Endothelial cell of umbilical vein (primary cell): ENCODE results near the gene AP5M1. TPM values are rescaled to one million over a fixed set of nuclear protein-coding genes. Genes with fewer than 3 reads are reported as not detected.

Experiments
- BruUV-seq: library from RNA; stranded (reverse); fragments of 400-500 nt; replicated peaks from 2 replicates; lab custom pipeline; 2021; lab: Mats Ljungman, UMichigan
- CTCF ChIA-PET: fragments of 300-600, 350-600 bp; sonication (Branson Sonifier 250); formaldehyde crosslinking; loops from one replicate; lab custom pipeline; 2021; ENCODE audit warnings: antibody characterized with exemption, inconsistent platforms; lab: Charles Lee
- POLR2A ChIA-PET: fragments of 300-600, 350-600 bp; sonication (Branson Sonifier 250); formaldehyde crosslinking; loops from one replicate; lab custom pipeline; 2021; ENCODE audit warnings: antibody characterized with exemption, inconsistent platforms; lab: Charles Lee
- DNase-seq: peaks from one replicate; pipeline ENCODE4 v3.0.0-alpha.2; 2011; ENCODE audit warnings: low read depth, low spot score
- FAIRE-seq: peaks from 2 replicates; lab custom pipeline; 2011; peaks lifted over from hg19 to GRCh38; lab: Jason Lieb, UNC
- H2AFZ ChIP-seq: 2 replicates; pipeline ENCODE4 v1.6.0; 2012; ENCODE audit warnings: low read depth, low read length, control low read depth, inconsistent platforms
- H3K27ac ChIP-seq: 2 replicates; pipeline ENCODE4 v1.5.1; 2011; ENCODE audit warnings: low read depth, mild to moderate bottlenecking, control low read depth, low read length, moderate library complexity; ENCODE audit not compliant: insufficient read depth
- H3K27me3 ChIP-seq, 2 experiments: 2 replicates each; pipeline versions ENCODE4 v1.6.0 to v1.6.1; 2011; ENCODE audit warnings: low read length in 2 of 2, mixed read lengths in 1 of 2; ENCODE audit not compliant: control insufficient read depth in 2 of 2, insufficient read depth in 2 of 2
- H3K36me3 ChIP-seq, 2 experiments: 2 replicates in 1 of 2; 3 replicates in 1 of 2; pipeline ENCODE4 v1.5.1; 2011; ENCODE audit warnings: low read length in 2 of 2, mild to moderate bottlenecking in 1 of 2, moderate library complexity in 1 of 2; ENCODE audit not compliant: control insufficient read depth in 2 of 2, insufficient read depth in 2 of 2; ENCODE audit errors: extremely low read depth in 1 of 2
- H3K4me1 ChIP-seq: 3 replicates; pipeline ENCODE4 v1.5.1; 2011; ENCODE audit warnings: mild to moderate bottlenecking, low read length; ENCODE audit not compliant: control insufficient read depth, insufficient read depth; ENCODE audit errors: extremely low read depth
- H3K4me2 ChIP-seq: 2 replicates; pipeline ENCODE4 v1.6.1; 2011; ENCODE audit warnings: low read length, control low read depth, mixed read lengths; ENCODE audit not compliant: insufficient read depth
- H3K4me3 ChIP-seq, 3 experiments: fragments of 200-600 bp in 1 of 3; sonication (generic), shearing (Covaris generic) in 1 of 3; replicated peaks in 1 of 3; 2 replicates each; pipeline ENCODE4 v1.5.1; 2011 to 2016; ENCODE audit warnings: control low read depth in 3 of 3, low read length in 3 of 3, mild to moderate bottlenecking in 2 of 3, inconsistent platforms in 1 of 3, low read depth in 1 of 3, moderate library complexity in 1 of 3; ENCODE audit not compliant: insufficient read depth in 1 of 3
- H3K79me2 ChIP-seq: 2 replicates; pipeline ENCODE4 v1.6.0; 2012; ENCODE audit warnings: low read length, inconsistent platforms; ENCODE audit not compliant: control insufficient read depth, insufficient read depth
- H3K9ac ChIP-seq: replicated peaks from 2 replicates; pipeline ENCODE3; 2011; ENCODE audit warnings: low read length, control low read depth; ENCODE audit not compliant: insufficient read depth; ENCODE audit errors: extremely low read depth
- H3K9me1 ChIP-seq: replicated peaks from 3 replicates; pipeline ENCODE4 v1.6.0; 2011; ENCODE audit warnings: mild to moderate bottlenecking, low read length; ENCODE audit not compliant: control insufficient read depth, insufficient read depth; ENCODE audit errors: extremely low read depth
- H3K9me3 ChIP-seq: replicated peaks from 2 replicates; pipeline ENCODE4 v1.5.1; 2012; ENCODE audit warnings: low read length, inconsistent platforms; ENCODE audit not compliant: control insufficient read depth, insufficient read depth
- H4K20me1 ChIP-seq: replicated peaks from 2 replicates; pipeline ENCODE3; 2011; ENCODE audit warnings: mild to moderate bottlenecking, low read length; ENCODE audit not compliant: control insufficient read depth, insufficient read depth; ENCODE audit errors: extremely low read depth
- EZH2 ChIP-seq: IDR thresholded peaks from 2 replicates; pipeline ENCODE4 v1.6.1; 2012; ENCODE audit warnings: borderline replicate concordance, low read depth, mild to moderate bottlenecking, moderate library complexity, low read length, inconsistent platforms; ENCODE audit not compliant: severe bottlenecking
- FOS ChIP-seq: IDR thresholded peaks from 2 replicates; pipeline ENCODE4 v1.6.1; 2011; ENCODE audit warnings: mild to moderate bottlenecking, low read length, moderate library complexity, borderline replicate concordance; ENCODE audit not compliant: insufficient read depth
- GATA2 ChIP-seq: IDR thresholded peaks from 2 replicates; pipeline ENCODE4 v1.7.0; 2011; ENCODE audit warnings: low read depth, mild to moderate bottlenecking, moderate library complexity, mixed read lengths, low read length; ENCODE audit not compliant: insufficient read length, insufficient read depth
- JUN ChIP-seq: IDR thresholded peaks from 2 replicates; pipeline ENCODE4 v1.6.1; 2011; ENCODE audit warnings: borderline replicate concordance, low read depth; ENCODE audit not compliant: insufficient read length, insufficient read depth
- MYC ChIP-seq: IDR thresholded peaks from one replicate; pipeline ENCODE4 v1.6.1; 2011; ENCODE audit warnings: mild to moderate bottlenecking, low read depth, low read length
- POLR2A ChIP-seq: IDR thresholded peaks from 2 replicates; pipeline ENCODE4 v1.6.1; 2012; ENCODE audit warnings: low read depth, mild to moderate bottlenecking, control low read depth, low read length
- POLR2AphosphoS5 ChIP-seq: IDR thresholded peaks from 2 replicates; pipeline ENCODE4 v1.6.1; 2012; ENCODE audit warnings: low read depth, mild to moderate bottlenecking, control low read depth, low read length, moderate library complexity; ENCODE audit not compliant: insufficient read depth
- dilution Hi-C: fragments of 300-500 bp; cut with MboI; formaldehyde crosslinking; loops from one replicate; pipeline ENCODE4 v1.15.0; 2019; ENCODE audit warnings: low sequenced_read_pairs; ENCODE audit not compliant: extremely low pct_ligation_motif_present
- intact Hi-C: fragments of 100-400 bp; cut with micrococcal nuclease; formaldehyde crosslinking; loops from one replicate; pipeline ENCODE4 v1.10.0; 2022
- polyA plus RNA-seq, 4 experiments: library from polyadenylated mRNA; depleted of rRNA in 3 of 4; stranded (reverse) in 3 of 4; unstranded in 1 of 4; fragments of >200 nt; gene quantifications; 2 replicates each; pipeline versions ENCODE4 v1.2.1 to v1.2.3, GENCODE V29; 2011 to 2012; ENCODE audit warnings: missing spikeins in 1 of 4
- total RNA-seq: library from RNA; stranded (reverse); gene quantifications from 2 replicates; pipeline ENCODE4 v1.2.3, GENCODE V29; 2021
- TF ChIP-seq, protein P1 (sequence below), 2 donors: IDR thresholded peaks; 1 replicate in 1 of 2; 2 replicates in 1 of 2; pipeline ENCODE4 v1.5.1; 2011; ENCODE audit warnings: low read length in 2 of 2, mild to moderate bottlenecking in 2 of 2, moderate library complexity in 2 of 2, control low read depth in 1 of 2, inconsistent platforms in 1 of 2, low read depth in 1 of 2; ENCODE audit not compliant: insufficient read depth in 1 of 2; ENCODE audit errors: extremely low read depth in 1 of 2
- TF ChIP-seq, protein P2 (sequence below): IDR thresholded peaks from 2 replicates; pipeline ENCODE4 v1.6.1; 2011; ENCODE audit not compliant: insufficient read depth, insufficient read length

The AP5M1 gene
- total and polyA plus RNA-seq, 2 donors (not counting 3 experiments of a cell fraction or from before 2014, with no cell fraction given): 14.8 to 38.7 TPM

DNA sequence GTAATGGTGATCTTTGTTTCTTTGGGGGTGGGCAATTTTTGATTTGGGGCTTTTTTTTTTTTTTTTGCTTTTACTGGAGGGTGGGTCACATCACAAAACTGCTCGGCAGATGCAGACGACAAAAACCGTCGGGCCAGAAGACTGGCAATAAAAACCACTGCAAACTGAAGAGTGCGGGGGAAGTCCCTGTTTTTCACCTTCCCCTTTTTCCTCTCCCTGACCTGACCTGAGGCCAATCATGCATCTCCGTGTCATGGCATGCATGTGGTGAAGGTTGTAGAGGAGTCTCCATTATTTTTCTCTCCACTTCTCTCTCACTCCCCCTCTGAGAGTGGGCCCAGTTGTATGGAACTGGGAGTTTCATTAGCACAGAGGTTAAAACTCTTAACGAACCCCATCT is 57.5 kb downstream of the AP5M1 start:
- Histone ChIP-seq H3K79me2 (no peaks in the 10 kb centered on the region), H3K9me3 (no peaks in the 10 kb centered on the region), H3K36me3 (no peaks in the 10 kb centered on the region), H4K20me1 (no peaks in the 10 kb centered on the region), H3K4me1 (no peaks in the 10 kb centered on the region), H3K27ac (no peak overlapping the region), H2AFZ (no peak overlapping the region), H3K4me3 (no peak overlapping the region), H3K9me1 (no peaks in the 10 kb centered on the region), H3K4me2 (no peak overlapping the region), H3K9ac (no peak overlapping the region), H3K27me3 (peaks cover 6 to 10% of the 10 kb centered on the region in 2 experiments)
- TF ChIP-seq, protein P1, sequence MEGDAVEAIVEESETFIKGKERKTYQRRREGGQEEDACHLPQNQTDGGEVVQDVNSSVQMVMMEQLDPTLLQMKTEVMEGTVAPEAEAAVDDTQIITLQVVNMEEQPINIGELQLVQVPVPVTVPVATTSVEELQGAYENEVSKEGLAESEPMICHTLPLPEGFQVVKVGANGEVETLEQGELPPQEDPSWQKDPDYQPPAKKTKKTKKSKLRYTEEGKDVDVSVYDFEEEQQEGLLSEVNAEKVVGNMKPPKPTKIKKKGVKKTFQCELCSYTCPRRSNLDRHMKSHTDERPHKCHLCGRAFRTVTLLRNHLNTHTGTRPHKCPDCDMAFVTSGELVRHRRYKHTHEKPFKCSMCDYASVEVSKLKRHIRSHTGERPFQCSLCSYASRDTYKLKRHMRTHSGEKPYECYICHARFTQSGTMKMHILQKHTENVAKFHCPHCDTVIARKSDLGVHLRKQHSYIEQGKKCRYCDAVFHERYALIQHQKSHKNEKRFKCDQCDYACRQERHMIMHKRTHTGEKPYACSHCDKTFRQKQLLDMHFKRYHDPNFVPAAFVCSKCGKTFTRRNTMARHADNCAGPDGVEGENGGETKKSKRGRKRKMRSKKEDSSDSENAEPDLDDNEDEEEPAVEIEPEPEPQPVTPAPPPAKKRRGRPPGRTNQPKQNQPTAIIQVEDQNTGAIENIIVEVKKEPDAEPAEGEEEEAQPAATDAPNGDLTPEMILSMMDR (IDR thresholded peaks at IDR 0.05; ENCODE audit: extremely low read depth in 1 of 2, insufficient read depth in 1 of 2, low read depth in 1 of 2, low read length in 2 of 2): no peak
- no peak for TF ChIP-seq POLR2A
- ChIA-PET CTCF (no interaction called here), POLR2A (no interaction called here)
- no TSS peak for BruUV-seq
- intact Hi-C loops (no loop called here), dilution Hi-C loops (no loop called here)
- no peak for FAIRE-seq
- no peak for DNase-seq

DNA sequence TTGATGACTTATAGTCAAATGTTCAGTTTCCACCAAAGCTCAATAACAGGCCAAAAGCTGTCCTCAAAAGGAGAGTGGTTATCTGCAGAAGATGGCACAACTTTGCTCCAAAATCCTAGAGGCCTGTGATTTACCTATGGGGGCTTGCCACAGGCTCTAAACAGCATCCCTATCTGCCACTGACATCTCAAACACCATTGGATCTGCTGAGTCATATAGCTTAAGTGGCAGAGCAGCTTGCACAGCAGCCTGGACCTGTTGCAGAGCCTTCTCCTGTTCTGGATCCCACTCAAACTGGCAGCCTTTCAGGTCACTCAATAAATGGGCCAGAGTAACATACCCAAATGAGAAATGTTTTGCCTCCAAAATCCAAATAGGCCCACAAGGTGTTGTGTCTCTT is 61.1 kb downstream of the AP5M1 start:
- intact Hi-C loops (no loop called here), dilution Hi-C loops (no loop called here)
- ChIA-PET CTCF (interaction anchor here (2.4 kb wide), 1 partner anchor 13 kb away, joined by 7 read pairs; no protein-coding TSS in a partner anchor), POLR2A (no interaction called here)
- no peaks in the 10 kb centered on the region for H4K20me1 ChIP-seq
- no peaks in the 10 kb centered on the region for H3K36me3 ChIP-seq
- H3K9ac ChIP-seq: no peak overlapping the region
- H3K79me2 ChIP-seq: no peaks in the 10 kb centered on the region
- no peak overlapping the region for H3K4me2 ChIP-seq
- no peaks in the 10 kb centered on the region for H3K9me3 ChIP-seq
- BruUV-seq: no TSS peak
- DNase-seq (no peak), FAIRE-seq (no peak)
- H3K27ac ChIP-seq: no peak overlapping the region
- no peaks in the 10 kb centered on the region for H3K27me3 ChIP-seq
- H3K4me1 ChIP-seq: no peaks in the 10 kb centered on the region
- no peak overlapping the region for H3K4me3 ChIP-seq
- no peak overlapping the region for H2AFZ ChIP-seq
- TF ChIP-seq POLR2AphosphoS5: no peak
- TF ChIP-seq JUN: no peak
- TF ChIP-seq, protein P2, sequence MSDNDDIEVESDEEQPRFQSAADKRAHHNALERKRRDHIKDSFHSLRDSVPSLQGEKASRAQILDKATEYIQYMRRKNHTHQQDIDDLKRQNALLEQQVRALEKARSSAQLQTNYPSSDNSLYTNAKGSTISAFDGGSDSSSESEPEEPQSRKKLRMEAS: no peak
- TF ChIP-seq FOS: no peak
- TF ChIP-seq POLR2A: no peak
- TF ChIP-seq EZH2: no peak
- TF ChIP-seq, protein P1 (IDR thresholded peaks at IDR 0.05; ENCODE audit: extremely low read depth in 1 of 2, insufficient read depth in 1 of 2, low read depth in 1 of 2, low read length in 2 of 2): no peak
- no peak for TF ChIP-seq MYC
- no peak for TF ChIP-seq GATA2
- H3K9me1 ChIP-seq: no peaks in the 10 kb centered on the region
